Measurements from ENCODE around the gene ZNF554. TPM values are rescaled to one million over a fixed set of nuclear protein-coding genes. Genes with fewer than 3 reads are reported as not detected.
A peak's percentile ranks its signal among the peaks of the same experiment; 100 is the strongest.

ZNF554 gene
- total RNA-seq, 6 experiments from 2014 or later = 1.4 to 2.5 (median 1.9) TPM

- H3K9me3 ChIP-seq = no peaks in the 10 kb centered on the region
- H3K27ac ChIP-seq = peak overlapping the region; percentile 85 to 95 (median 94)
- peak overlapping the region; percentile 14 to 36 (median 33) for H3K4me3 ChIP-seq
- WGBS (ENCODE audit: insufficient coverage, low coverage, low lambda C conversion rate, missing lambda C conversion rate) = 30% methylated on average over 5 of the region's 24 CpGs
- TF ChIP-seq CTCF (IDR thresholded peaks at IDR 0.05) (no peak), POLR2A (IDR thresholded peaks at IDR 0.05) (no peak)
- intact Hi-C loops (cut with DNase I) = no loop called here
- H3K27me3 ChIP-seq = no peaks in the 10 kb centered on the region
- H3K36me3 ChIP-seq = no peaks in the 10 kb centered on the region
- DNase-seq = no peak
- ATAC-seq = peak; percentile 3 to 17 (median 9)
- H3K4me1 ChIP-seq = peaks cover 0 to 21% (median 8%) of the 10 kb centered on the region in 4 donors
Observed at GRCh38 chr19:2774953-2775555, 44.6 kb upstream of the ZNF554 start.

GRCh38 chr19:2775556-2776430 lies 43.9 kb upstream of the ZNF554 start:
- intact Hi-C loops (cut with DNase I) = no loop called here
- DNase-seq (peak; percentile 92 to 94 (median 93)), ATAC-seq (peak; percentile 90 to 96 (median 90))
- Histone ChIP-seq H3K36me3 (no peaks in the 10 kb centered on the region), H3K4me1 (peaks cover 0 to 16% (median 8%) of the 10 kb centered on the region in 4 donors), H3K27me3 (no peaks in the 10 kb centered on the region), H3K9me3 (no peaks in the 10 kb centered on the region), H3K27ac (peak overlapping the region; percentile 85 to 95 (median 94)), H3K4me3 (peak overlapping the region; percentile 20 to 36 (median 33))
- WGBS (ENCODE audit: insufficient coverage, low coverage, low lambda C conversion rate, missing lambda C conversion rate) = 26% methylated on average over 19 of the region's 29 CpGs
- TF ChIP-seq CTCF (IDR thresholded peaks at IDR 0.05) (no peak), POLR2A (IDR thresholded peaks at IDR 0.05) (peak; percentile 4)

- intact Hi-C loops (cut with DNase I) = no loop called here
- Histone ChIP-seq H3K27me3 (no peaks in the 10 kb centered on the region), H3K27ac (no peak overlapping the region), H3K4me1 (peaks cover 0 to 29% (median 8%) of the 10 kb centered on the region in 4 donors), H3K9me3 (no peaks in the 10 kb centered on the region), H3K36me3 (no peaks in the 10 kb centered on the region), H3K4me3 (no peak overlapping the region)
- no peak for ATAC-seq
- no peak for TF ChIP-seq POLR2A (IDR thresholded peaks at IDR 0.05)
- TF ChIP-seq CTCF (IDR thresholded peaks at IDR 0.05) = no peak
- no peak for DNase-seq
- WGBS (ENCODE audit: insufficient coverage, low coverage, low lambda C conversion rate, missing lambda C conversion rate) = 82% methylated on average over 11 of the region's 19 CpGs
Observed at GRCh38 chr19:2777952-2778683, 41.5 kb upstream of the ZNF554 start.

GRCh38 chr19:2779121-2779740 lies 40.4 kb upstream of the ZNF554 start:
- Histone ChIP-seq H3K4me3 (no peak overlapping the region), H3K9me3 (no peaks in the 10 kb centered on the region), H3K4me1 (peaks cover 0 to 34% (median 10%) of the 10 kb centered on the region in 4 donors), H3K27me3 (no peaks in the 10 kb centered on the region), H3K36me3 (no peaks in the 10 kb centered on the region), H3K27ac (no peak overlapping the region)
- ATAC-seq (no peak), DNase-seq (no peak)
- intact Hi-C loops (cut with DNase I) = no loop called here
- TF ChIP-seq POLR2A (IDR thresholded peaks at IDR 0.05) (no peak), CTCF (IDR thresholded peaks at IDR 0.05) (no peak)
- 82% methylated on average over 8 of the region's 14 CpGs for WGBS (ENCODE audit: insufficient coverage, low coverage, low lambda C conversion rate, missing lambda C conversion rate)
